ENCODE measurements around the gene PRR36. TPM values are rescaled to one million over a fixed set of nuclear protein-coding genes. Genes with fewer than 3 reads are reported as not detected.

The PRR36 gene
- total RNA-seq, 1 experiment from 2014 or later: not detected

GRCh38 chr19:7887408-7888144 is 13.4 kb upstream of the PRR36 start:
- no peak for DNase-seq
- H2AFZ ChIP-seq (ENCODE audit: low read length): no peak overlapping the region
- no peak overlapping the region for H3K4me2 ChIP-seq (ENCODE audit: low read depth, low read length, poor library complexity, severe bottlenecking)
- no peaks in the 10 kb centered on the region for H3K27me3 ChIP-seq (ENCODE audit: low read length)
- no peaks in the 10 kb centered on the region for H3K9me2 ChIP-seq (replicated peaks; ENCODE audit: insufficient read depth, low read length)
- H3K4me1 ChIP-seq (ENCODE audit: low read length): no peaks in the 10 kb centered on the region
- H3K36me3 ChIP-seq (ENCODE audit: insufficient read depth, low read length): no peaks in the 10 kb centered on the region
- H3K9ac ChIP-seq (ENCODE audit: low read length): no peak overlapping the region
- H3K27ac ChIP-seq (ENCODE audit: low read length): no peak overlapping the region
- no peaks in the 10 kb centered on the region for H3K9me3 ChIP-seq (ENCODE audit: low read length)
- no peak overlapping the region for H3K4me3 ChIP-seq (ENCODE audit: low read length)
- H3K79me2 ChIP-seq (ENCODE audit: low read length): no peaks in the 10 kb centered on the region
- H4K20me1 ChIP-seq (ENCODE audit: insufficient read depth, low read depth, low read length): no peaks in the 10 kb centered on the region

GRCh38 chr19:7885818-7886217 is 11.6 kb upstream of the PRR36 start:
- no peak for DNase-seq
- Histone ChIP-seq H2AFZ (ENCODE audit: low read length) (no peak overlapping the region), H3K36me3 (ENCODE audit: insufficient read depth, low read length) (no peaks in the 10 kb centered on the region), H4K20me1 (ENCODE audit: insufficient read depth, low read depth, low read length) (no peaks in the 10 kb centered on the region), H3K9ac (ENCODE audit: low read length) (no peak overlapping the region), H3K27ac (ENCODE audit: low read length) (no peak overlapping the region), H3K79me2 (ENCODE audit: low read length) (no peaks in the 10 kb centered on the region), H3K4me3 (ENCODE audit: low read length) (no peak overlapping the region), H3K4me2 (ENCODE audit: low read depth, low read length, poor library complexity, severe bottlenecking) (no peak overlapping the region), H3K9me2 (replicated peaks; ENCODE audit: insufficient read depth, low read length) (no peaks in the 10 kb centered on the region), H3K9me3 (ENCODE audit: low read length) (no peaks in the 10 kb centered on the region), H3K27me3 (ENCODE audit: low read length) (no peaks in the 10 kb centered on the region), H3K4me1 (ENCODE audit: low read length) (no peaks in the 10 kb centered on the region)

- Histone ChIP-seq H3K4me1 (ENCODE audit: low read length) (no peaks in the 10 kb centered on the region), H3K27ac (ENCODE audit: low read length) (no peak overlapping the region), H3K36me3 (ENCODE audit: insufficient read depth, low read length) (no peaks in the 10 kb centered on the region), H3K79me2 (ENCODE audit: low read length) (no peaks in the 10 kb centered on the region), H3K9ac (ENCODE audit: low read length) (no peak overlapping the region), H2AFZ (ENCODE audit: low read length) (no peak overlapping the region), H3K9me3 (ENCODE audit: low read length) (no peaks in the 10 kb centered on the region), H3K4me3 (ENCODE audit: low read length) (no peak overlapping the region), H3K9me2 (replicated peaks; ENCODE audit: insufficient read depth, low read length) (no peaks in the 10 kb centered on the region), H3K4me2 (ENCODE audit: low read depth, low read length, poor library complexity, severe bottlenecking) (no peak overlapping the region), H3K27me3 (ENCODE audit: low read length) (no peaks in the 10 kb centered on the region), H4K20me1 (ENCODE audit: insufficient read depth, low read depth, low read length) (no peaks in the 10 kb centered on the region)
- DNase-seq: no peak
Measured at GRCh38 chr19:7883796-7884570, 9.8 kb upstream of the PRR36 start.

- Histone ChIP-seq H3K27me3 (ENCODE audit: low read length) (no peaks in the 10 kb centered on the region), H3K9ac (ENCODE audit: low read length) (no peak overlapping the region), H3K36me3 (ENCODE audit: insufficient read depth, low read length) (no peaks in the 10 kb centered on the region), H3K9me2 (replicated peaks; ENCODE audit: insufficient read depth, low read length) (no peaks in the 10 kb centered on the region), H3K4me3 (ENCODE audit: low read length) (no peak overlapping the region), H4K20me1 (ENCODE audit: insufficient read depth, low read depth, low read length) (no peaks in the 10 kb centered on the region), H3K4me1 (ENCODE audit: low read length) (no peaks in the 10 kb centered on the region), H3K27ac (ENCODE audit: low read length) (no peak overlapping the region), H3K79me2 (ENCODE audit: low read length) (no peaks in the 10 kb centered on the region), H2AFZ (ENCODE audit: low read length) (no peak overlapping the region), H3K4me2 (ENCODE audit: low read depth, low read length, poor library complexity, severe bottlenecking) (no peak overlapping the region), H3K9me3 (ENCODE audit: low read length) (no peaks in the 10 kb centered on the region)
- no peak for DNase-seq
Measured at GRCh38 chr19:7883105-7883504, 8.9 kb upstream of the PRR36 start.

GRCh38 chr19:7881910-7882309 is 7.7 kb upstream of the PRR36 start:
- no peaks in the 10 kb centered on the region for H3K4me1 ChIP-seq (ENCODE audit: low read length)
- no peaks in the 10 kb centered on the region for H3K27me3 ChIP-seq (ENCODE audit: low read length)
- H3K4me2 ChIP-seq (ENCODE audit: low read depth, low read length, poor library complexity, severe bottlenecking): no peak overlapping the region
- no peak overlapping the region for H3K9ac ChIP-seq (ENCODE audit: low read length)
- H4K20me1 ChIP-seq (ENCODE audit: insufficient read depth, low read depth, low read length): no peaks in the 10 kb centered on the region
- no peaks in the 10 kb centered on the region for H3K36me3 ChIP-seq (ENCODE audit: insufficient read depth, low read length)
- no peaks in the 10 kb centered on the region for H3K9me3 ChIP-seq (ENCODE audit: low read length)
- H3K9me2 ChIP-seq (replicated peaks; ENCODE audit: insufficient read depth, low read length): no peaks in the 10 kb centered on the region
- no peak overlapping the region for H3K27ac ChIP-seq (ENCODE audit: low read length)
- no peaks in the 10 kb centered on the region for H3K79me2 ChIP-seq (ENCODE audit: low read length)
- H2AFZ ChIP-seq (ENCODE audit: low read length): no peak overlapping the region
- no peak for DNase-seq
- H3K4me3 ChIP-seq (ENCODE audit: low read length): no peak overlapping the region

- Histone ChIP-seq H3K27me3 (ENCODE audit: low read length) (no peaks in the 10 kb centered on the region), H3K79me2 (ENCODE audit: low read length) (no peaks in the 10 kb centered on the region), H3K36me3 (ENCODE audit: insufficient read depth, low read length) (no peaks in the 10 kb centered on the region), H3K9me2 (replicated peaks; ENCODE audit: insufficient read depth, low read length) (no peaks in the 10 kb centered on the region), H3K4me3 (ENCODE audit: low read length) (no peak overlapping the region), H4K20me1 (ENCODE audit: insufficient read depth, low read depth, low read length) (no peaks in the 10 kb centered on the region), H3K4me1 (ENCODE audit: low read length) (no peaks in the 10 kb centered on the region), H3K4me2 (ENCODE audit: low read depth, low read length, poor library complexity, severe bottlenecking) (no peak overlapping the region), H2AFZ (ENCODE audit: low read length) (no peak overlapping the region), H3K27ac (ENCODE audit: low read length) (no peak overlapping the region), H3K9me3 (ENCODE audit: low read length) (no peaks in the 10 kb centered on the region), H3K9ac (ENCODE audit: low read length) (no peak overlapping the region)
- DNase-seq: no peak
Measured at GRCh38 chr19:7879836-7880235, 5.6 kb upstream of the PRR36 start.

- Histone ChIP-seq H3K9me2 (replicated peaks; ENCODE audit: insufficient read depth, low read length) (no peaks in the 10 kb centered on the region), H3K4me2 (ENCODE audit: low read depth, low read length, poor library complexity, severe bottlenecking) (no peak overlapping the region), H3K27ac (ENCODE audit: low read length) (no peak overlapping the region), H3K79me2 (ENCODE audit: low read length) (no peaks in the 10 kb centered on the region), H2AFZ (ENCODE audit: low read length) (no peak overlapping the region), H3K9me3 (ENCODE audit: low read length) (no peaks in the 10 kb centered on the region), H4K20me1 (ENCODE audit: insufficient read depth, low read depth, low read length) (no peaks in the 10 kb centered on the region), H3K9ac (ENCODE audit: low read length) (no peak overlapping the region), H3K27me3 (ENCODE audit: low read length) (no peaks in the 10 kb centered on the region), H3K36me3 (ENCODE audit: insufficient read depth, low read length) (no peaks in the 10 kb centered on the region), H3K4me3 (ENCODE audit: low read length) (no peak overlapping the region), H3K4me1 (ENCODE audit: low read length) (no peaks in the 10 kb centered on the region)
- no peak for DNase-seq
Measured at GRCh38 chr19:7879111-7879807, 5.1 kb upstream of the PRR36 start.

GRCh38 chr19:7877249-7877836 is 3.2 kb upstream of the PRR36 start:
- Histone ChIP-seq H3K27ac (ENCODE audit: low read length) (no peak overlapping the region), H3K9ac (ENCODE audit: low read length) (no peak overlapping the region), H3K36me3 (ENCODE audit: insufficient read depth, low read length) (no peaks in the 10 kb centered on the region), H3K9me3 (ENCODE audit: low read length) (no peaks in the 10 kb centered on the region), H3K27me3 (ENCODE audit: low read length) (no peaks in the 10 kb centered on the region), H3K4me1 (ENCODE audit: low read length) (no peaks in the 10 kb centered on the region), H3K4me3 (ENCODE audit: low read length) (no peak overlapping the region), H3K4me2 (ENCODE audit: low read depth, low read length, poor library complexity, severe bottlenecking) (no peak overlapping the region), H3K79me2 (ENCODE audit: low read length) (no peaks in the 10 kb centered on the region), H3K9me2 (replicated peaks; ENCODE audit: insufficient read depth, low read length) (no peaks in the 10 kb centered on the region), H4K20me1 (ENCODE audit: insufficient read depth, low read depth, low read length) (no peaks in the 10 kb centered on the region), H2AFZ (ENCODE audit: low read length) (no peak overlapping the region)
- DNase-seq: no peak
